ENCODE results near the gene TACO1.

Gene TACO1

GRCh38 chr17:63641692-63642448 is 41.2 kb downstream of the TACO1 start:
- DNase-seq = no peak

- no peak for DNase-seq
Measured at GRCh38 chr17:63644846-63645245, 44.2 kb downstream of the TACO1 start.

GRCh38 chr17:63645775-63646487 is 45.2 kb downstream of the TACO1 start:
- no peak for DNase-seq

GRCh38 chr17:63646488-63646806 is 45.8 kb downstream of the TACO1 start:
- no peak for DNase-seq

DNA sequence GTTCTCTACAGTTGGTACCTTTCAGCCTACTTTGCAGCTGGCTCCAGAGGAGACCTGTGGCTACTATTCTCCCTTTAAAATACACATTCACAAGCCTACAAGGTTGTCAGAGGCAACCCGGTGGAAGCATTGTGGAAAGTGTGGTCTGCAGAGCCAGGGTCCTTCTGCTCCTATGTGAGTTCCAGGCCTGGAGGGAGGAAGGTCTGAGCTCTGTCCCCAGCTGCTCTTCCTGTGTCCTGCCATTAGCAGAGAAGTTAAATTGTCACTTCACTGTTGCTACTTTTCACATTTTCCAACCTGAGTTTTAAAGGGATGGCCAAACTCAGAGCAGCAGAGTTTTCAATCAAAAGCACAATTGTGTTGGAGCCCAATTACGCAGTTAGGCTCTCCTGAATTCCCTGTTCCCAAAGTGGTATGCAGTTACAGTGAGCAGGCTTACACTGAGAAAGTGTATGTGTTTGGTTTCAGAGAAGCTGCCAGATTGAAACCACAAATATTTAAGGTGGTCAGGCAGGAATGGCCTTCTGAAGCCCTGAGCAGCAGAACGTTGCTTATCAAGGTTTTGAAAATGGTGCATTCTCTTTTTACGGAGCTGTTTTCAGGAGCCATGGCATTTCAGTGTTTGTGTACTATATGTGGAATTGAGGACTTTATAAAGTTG is 46.5 kb downstream of the TACO1 start:
- DNase-seq = peak; percentile 82

- peak; percentile 3 for DNase-seq
Measured at GRCh38 chr17:63647936-63648335, 47.2 kb downstream of the TACO1 start.

GRCh38 chr17:63649813-63650212 is 49.1 kb downstream of the TACO1 start:
- DNase-seq = no peak

- no peak for DNase-seq
Measured at GRCh38 chr17:63652106-63652505, 51.4 kb downstream of the TACO1 start.

- DNase-seq = no peak
Measured at GRCh38 chr17:63653050-63653449, 52.4 kb downstream of the TACO1 start.

DNA sequence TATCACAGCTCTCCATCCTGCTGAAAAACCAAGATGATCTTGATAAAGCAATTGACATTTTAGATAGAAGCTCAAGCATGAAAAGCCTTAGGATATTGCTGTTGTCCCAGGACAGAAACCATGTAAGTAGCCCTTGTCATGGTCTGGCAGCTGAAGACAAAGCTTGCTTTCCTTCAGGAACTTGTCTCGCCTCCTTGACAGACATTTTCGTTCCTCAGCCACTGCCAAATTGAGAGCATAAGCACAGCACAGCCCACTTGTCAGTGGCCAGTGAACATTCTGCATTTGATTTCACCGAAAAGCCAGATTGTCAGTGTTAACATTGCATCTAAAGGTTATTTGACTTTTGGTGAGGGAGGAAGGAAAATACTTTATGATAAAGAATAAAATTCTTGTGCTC is 57.1 kb downstream of the TACO1 start:
- no peak for DNase-seq
